ENCODE data around the gene ACAP2. TPM values are rescaled to one million over a fixed set of nuclear protein-coding genes. Genes with fewer than 3 reads are reported as not detected.

The ACAP2 gene
- total and polyA plus RNA-seq, 2 experiments from 2014 or later: 27.0 to 47.4 TPM

DNA sequence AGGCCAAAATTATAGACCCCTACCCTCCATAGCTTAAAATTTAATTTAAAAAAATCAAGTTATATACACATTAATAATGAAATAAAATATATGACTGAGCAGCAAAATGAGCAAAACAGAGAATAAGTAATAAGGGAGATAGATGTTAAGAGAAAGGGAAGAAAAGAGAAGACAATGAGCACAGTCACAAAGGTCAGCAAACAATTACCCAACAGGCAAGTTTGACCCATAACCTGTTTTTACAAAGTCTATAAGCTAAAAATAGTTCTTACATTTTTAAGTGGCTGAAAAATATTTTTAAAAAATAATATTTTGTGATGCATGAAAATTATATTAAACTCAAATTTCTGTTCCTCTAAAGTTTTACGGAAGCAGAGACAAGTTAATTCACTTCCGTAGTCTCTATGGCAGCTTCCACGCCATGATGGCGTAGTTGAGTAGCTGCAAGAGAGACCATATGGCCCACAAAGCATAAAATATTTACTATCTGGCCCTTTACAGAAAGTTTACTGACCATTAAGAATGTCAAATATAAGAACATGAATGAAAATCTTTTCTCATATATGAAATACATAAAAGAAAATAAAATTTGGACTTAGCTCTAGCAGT lies 47.5 kb downstream of the ACAP2 start:
- Histone ChIP-seq H3K4me2 (no peak overlapping the region), H3K4me1 (ENCODE audit: insufficient read depth) (no peaks in the 10 kb centered on the region), H3K27ac (no peak overlapping the region), H3K36me3 (replicated peaks; ENCODE audit: insufficient read depth, low read depth) (no peaks in the 10 kb centered on the region), H3K27me3 (no peaks in the 10 kb centered on the region), H3K79me2 (peaks cover 77% of the 10 kb centered on the region), H2AFZ (no peak overlapping the region), H3K9me2 (replicated peaks; ENCODE audit: insufficient read depth) (no peaks in the 10 kb centered on the region), H3K4me3 (no peak overlapping the region), H3K9me3 (ENCODE audit: low read depth) (no peaks in the 10 kb centered on the region), H4K20me1 (ENCODE audit: insufficient read depth, poor library complexity, severe bottlenecking) (peaks cover 4% of the 10 kb centered on the region)
- no peak for DNase-seq (ENCODE audit: low spot score)
- no peak for TF ChIP-seq EZH2phosphoT487 (IDR thresholded peaks at IDR 0.05; ENCODE audit: low read depth, severe bottlenecking, unreplicated experiment)
- TF ChIP-seq, protein P1, sequence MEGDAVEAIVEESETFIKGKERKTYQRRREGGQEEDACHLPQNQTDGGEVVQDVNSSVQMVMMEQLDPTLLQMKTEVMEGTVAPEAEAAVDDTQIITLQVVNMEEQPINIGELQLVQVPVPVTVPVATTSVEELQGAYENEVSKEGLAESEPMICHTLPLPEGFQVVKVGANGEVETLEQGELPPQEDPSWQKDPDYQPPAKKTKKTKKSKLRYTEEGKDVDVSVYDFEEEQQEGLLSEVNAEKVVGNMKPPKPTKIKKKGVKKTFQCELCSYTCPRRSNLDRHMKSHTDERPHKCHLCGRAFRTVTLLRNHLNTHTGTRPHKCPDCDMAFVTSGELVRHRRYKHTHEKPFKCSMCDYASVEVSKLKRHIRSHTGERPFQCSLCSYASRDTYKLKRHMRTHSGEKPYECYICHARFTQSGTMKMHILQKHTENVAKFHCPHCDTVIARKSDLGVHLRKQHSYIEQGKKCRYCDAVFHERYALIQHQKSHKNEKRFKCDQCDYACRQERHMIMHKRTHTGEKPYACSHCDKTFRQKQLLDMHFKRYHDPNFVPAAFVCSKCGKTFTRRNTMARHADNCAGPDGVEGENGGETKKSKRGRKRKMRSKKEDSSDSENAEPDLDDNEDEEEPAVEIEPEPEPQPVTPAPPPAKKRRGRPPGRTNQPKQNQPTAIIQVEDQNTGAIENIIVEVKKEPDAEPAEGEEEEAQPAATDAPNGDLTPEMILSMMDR (IDR thresholded peaks at IDR 0.05; ENCODE audit: poor library complexity): no peak
- TF ChIP-seq EZH2 (IDR thresholded peaks at IDR 0.05; ENCODE audit: borderline replicate concordance): no peak
- WGBS (ENCODE audit: low lambda C conversion rate, missing lambda C conversion rate): over 99% methylated on average over 4 of the region's 4 CpGs

DNA sequence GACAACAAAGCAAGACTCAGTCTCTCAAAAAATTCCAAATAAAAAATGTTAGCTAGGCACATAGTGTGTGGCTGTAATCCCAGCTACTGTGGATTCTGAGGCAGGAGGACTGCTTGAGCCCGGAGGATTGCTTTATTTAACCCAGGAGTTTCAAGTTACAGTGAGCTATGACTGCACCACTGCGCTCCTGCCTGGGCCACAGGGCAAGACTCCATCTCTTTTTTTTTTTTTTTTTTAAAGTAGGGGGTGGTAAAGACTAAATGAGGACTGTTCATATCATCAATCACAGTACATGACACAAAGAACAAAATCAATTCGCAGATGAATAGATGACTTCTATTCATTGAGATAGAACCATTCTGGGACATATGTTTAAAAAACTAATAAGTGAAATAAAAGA lies 48.1 kb downstream of the ACAP2 start:
- WGBS (ENCODE audit: low lambda C conversion rate, missing lambda C conversion rate): 62% methylated on average over 3 of the region's 3 CpGs
- Histone ChIP-seq H3K4me3 (no peak overlapping the region), H4K20me1 (ENCODE audit: insufficient read depth, poor library complexity, severe bottlenecking) (peaks cover 4% of the 10 kb centered on the region), H3K9me2 (replicated peaks; ENCODE audit: insufficient read depth) (no peaks in the 10 kb centered on the region), H3K79me2 (peaks cover 75% of the 10 kb centered on the region), H2AFZ (no peak overlapping the region), H3K4me1 (ENCODE audit: insufficient read depth) (no peaks in the 10 kb centered on the region), H3K27me3 (no peaks in the 10 kb centered on the region), H3K36me3 (replicated peaks; ENCODE audit: insufficient read depth, low read depth) (no peaks in the 10 kb centered on the region), H3K4me2 (no peak overlapping the region), H3K27ac (no peak overlapping the region), H3K9me3 (ENCODE audit: low read depth) (no peaks in the 10 kb centered on the region)
- TF ChIP-seq EZH2phosphoT487 (IDR thresholded peaks at IDR 0.05; ENCODE audit: low read depth, severe bottlenecking, unreplicated experiment): no peak
- no peak for TF ChIP-seq EZH2 (IDR thresholded peaks at IDR 0.05; ENCODE audit: borderline replicate concordance)
- TF ChIP-seq, protein P1 (IDR thresholded peaks at IDR 0.05; ENCODE audit: poor library complexity): no peak
- no peak for DNase-seq (ENCODE audit: low spot score)

DNA sequence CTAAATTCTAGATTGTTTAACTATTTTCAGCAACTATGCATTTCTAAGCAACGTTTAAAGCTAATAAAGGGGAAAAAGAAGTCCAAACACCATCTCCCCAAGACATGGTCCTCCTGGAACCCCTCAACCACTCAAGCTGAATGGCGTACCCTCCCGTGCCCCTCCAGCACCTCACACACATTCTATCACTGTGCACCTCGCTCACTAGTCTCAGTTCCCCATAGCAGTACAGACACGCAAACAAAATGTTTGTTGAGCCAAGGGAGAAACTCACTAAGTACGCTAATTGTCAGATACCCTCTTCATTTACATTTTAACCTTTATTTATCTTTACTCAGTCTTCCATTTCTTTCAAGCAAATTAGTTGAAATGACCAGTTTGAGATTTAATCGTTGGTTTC lies 48.8 kb downstream of the ACAP2 start:
- Histone ChIP-seq H3K27me3 (no peaks in the 10 kb centered on the region), H3K27ac (no peak overlapping the region), H3K9me2 (replicated peaks; ENCODE audit: insufficient read depth) (no peaks in the 10 kb centered on the region), H3K36me3 (replicated peaks; ENCODE audit: insufficient read depth, low read depth) (no peaks in the 10 kb centered on the region), H4K20me1 (ENCODE audit: insufficient read depth, poor library complexity, severe bottlenecking) (peaks cover 4% of the 10 kb centered on the region), H3K4me1 (ENCODE audit: insufficient read depth) (no peaks in the 10 kb centered on the region), H3K4me3 (no peak overlapping the region), H2AFZ (no peak overlapping the region), H3K4me2 (no peak overlapping the region), H3K79me2 (peaks cover 68% of the 10 kb centered on the region), H3K9me3 (ENCODE audit: low read depth) (no peaks in the 10 kb centered on the region)
- no peak for TF ChIP-seq EZH2phosphoT487 (IDR thresholded peaks at IDR 0.05; ENCODE audit: low read depth, severe bottlenecking, unreplicated experiment)
- TF ChIP-seq EZH2 (IDR thresholded peaks at IDR 0.05; ENCODE audit: borderline replicate concordance): no peak
- TF ChIP-seq, protein P1 (IDR thresholded peaks at IDR 0.05; ENCODE audit: poor library complexity): no peak
- WGBS (ENCODE audit: low lambda C conversion rate, missing lambda C conversion rate): 88% methylated on average over 7 of the region's 7 CpGs
- no peak for DNase-seq (ENCODE audit: low spot score)

Measured in hepatocyte (in vitro differentiated cells).